EH (cell line): ENCODE results near the gene SLC16A7.
"Not testable (repeated sequence)": the region's sequence is repeated elsewhere in the genome, so short reads cannot be mapped to it uniquely, and the experiment has no call there.

Source experiments
- DNase-seq: peaks from one replicate; pipeline ENCODE4 v3.0.0-alpha.2; 2015; ENCODE audit warnings: low read depth

Gene SLC16A7

DNA sequence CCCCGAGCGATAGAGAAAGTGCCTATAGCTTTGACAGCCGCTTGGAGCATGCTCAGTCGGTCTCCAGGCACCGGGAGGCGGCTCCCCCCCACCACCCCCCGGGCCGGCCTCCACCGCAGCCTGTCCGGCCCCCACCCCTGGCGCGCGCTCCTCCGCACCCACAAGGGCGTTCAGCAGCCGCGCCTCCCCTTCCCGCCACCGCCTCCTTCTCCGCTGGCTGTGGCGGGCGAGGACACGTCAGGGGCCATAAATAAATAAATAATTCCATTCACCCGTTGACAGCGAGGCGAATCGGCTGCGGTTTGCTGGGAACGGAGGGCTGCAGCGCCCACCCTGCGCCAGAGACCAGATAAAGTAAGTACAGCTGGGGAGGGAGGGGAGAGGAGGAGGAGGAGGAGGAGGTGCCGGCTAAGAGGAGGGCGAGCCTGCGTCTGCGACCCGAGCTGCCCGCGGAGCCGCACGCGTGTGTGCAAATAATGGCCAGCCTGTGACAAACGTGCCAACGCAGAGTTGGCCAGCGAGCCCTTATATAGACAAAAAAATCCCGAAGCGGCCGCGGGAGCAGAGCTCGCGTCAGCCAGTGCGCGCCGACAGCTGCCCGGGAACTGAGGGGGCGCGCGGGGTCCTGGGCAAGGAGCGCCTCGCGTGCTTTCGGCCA, at the start of gene SLC16A7:
Gene SLC16A7 (plus strand): TSS at position 147 of the 658 bp plus-strand sequence. CDS start 108,773 bp downstream, outside the sequence.
- DNase-seq = peak; percentile 93

DNA sequence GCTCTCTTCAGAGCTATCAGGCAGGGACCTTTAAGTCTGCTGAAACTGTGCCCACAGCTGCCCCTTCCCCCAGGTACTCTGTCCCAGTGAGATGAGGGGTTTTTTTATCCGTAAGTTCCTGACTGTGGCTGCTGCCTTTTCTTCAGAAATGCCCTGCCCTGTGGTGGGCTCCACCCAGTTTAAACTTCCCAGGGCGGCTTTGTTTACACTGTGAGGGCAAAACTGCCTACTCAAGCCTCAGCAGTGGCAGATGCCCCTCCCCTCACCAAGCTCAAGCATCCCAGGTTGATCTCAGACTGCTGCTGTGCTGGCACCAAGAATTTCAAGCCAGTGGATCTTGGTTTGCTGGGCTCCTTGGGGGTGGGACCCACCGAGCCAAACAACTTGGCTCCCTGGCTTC, 46.9 kb upstream of the SLC16A7 start:
- no peak for DNase-seq

DNA sequence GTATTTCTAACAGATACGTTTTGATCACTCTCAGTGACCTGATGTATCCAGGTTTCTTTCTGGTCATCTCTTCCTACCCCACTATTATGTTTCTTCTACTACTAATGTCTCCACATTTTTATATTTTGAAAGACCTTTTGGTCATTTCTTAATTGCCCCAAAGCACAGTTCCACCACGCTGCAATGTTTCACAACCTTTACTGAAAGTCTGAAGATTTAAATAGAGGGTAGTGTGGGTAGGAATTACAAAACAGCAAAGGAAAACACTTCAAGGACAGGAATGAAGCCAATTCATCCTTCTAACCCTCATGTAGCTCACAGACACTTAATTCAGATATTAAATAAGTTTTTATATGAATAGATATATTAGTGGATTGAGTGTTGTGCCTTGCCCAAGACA, 36.1 kb upstream of the SLC16A7 start:
- DNase-seq = no peak

DNA sequence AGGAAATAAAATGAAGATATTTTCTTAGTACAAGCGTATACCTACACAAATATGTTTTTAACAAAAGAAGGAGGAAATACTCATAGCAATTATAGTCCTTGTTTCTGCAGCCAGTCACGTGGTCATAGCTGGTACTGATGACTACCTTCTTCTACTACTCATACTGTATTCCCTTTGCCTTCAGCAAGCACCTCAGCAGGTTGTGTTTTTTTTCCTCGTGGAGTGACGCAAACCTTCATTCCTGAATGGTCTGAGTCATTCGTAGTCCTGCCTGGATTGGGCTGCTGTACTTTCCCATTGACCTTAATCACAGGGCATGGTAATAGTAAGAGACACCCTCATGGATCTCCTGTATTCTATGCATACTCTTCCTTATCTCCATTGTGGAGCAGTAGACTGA, 25.7 kb upstream of the SLC16A7 start:
- DNase-seq = peak; percentile 40

DNA sequence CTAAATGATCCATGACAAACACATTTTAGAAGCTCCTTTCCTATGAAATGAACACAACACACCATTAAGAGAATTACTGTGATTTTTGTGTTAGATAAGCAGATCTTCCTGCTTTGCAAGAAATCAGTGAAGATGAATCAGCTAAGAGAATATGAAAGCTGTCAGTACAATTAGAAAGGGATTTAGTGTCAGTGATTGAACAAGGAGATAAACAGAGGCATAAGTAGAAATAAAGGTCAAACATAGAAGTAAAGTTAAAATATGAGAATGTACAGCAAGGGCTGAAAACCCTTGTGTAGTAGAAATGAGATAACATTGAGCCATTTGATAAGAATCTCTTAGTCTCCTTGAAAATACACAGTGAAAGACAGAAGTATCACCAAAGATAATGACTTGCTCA, 21.4 kb upstream of the SLC16A7 start:
- peak; percentile 9 for DNase-seq

- no peak for DNase-seq
Observed at GRCh38 chr12:59575826-59576225, 20.0 kb upstream of the SLC16A7 start.

DNA sequence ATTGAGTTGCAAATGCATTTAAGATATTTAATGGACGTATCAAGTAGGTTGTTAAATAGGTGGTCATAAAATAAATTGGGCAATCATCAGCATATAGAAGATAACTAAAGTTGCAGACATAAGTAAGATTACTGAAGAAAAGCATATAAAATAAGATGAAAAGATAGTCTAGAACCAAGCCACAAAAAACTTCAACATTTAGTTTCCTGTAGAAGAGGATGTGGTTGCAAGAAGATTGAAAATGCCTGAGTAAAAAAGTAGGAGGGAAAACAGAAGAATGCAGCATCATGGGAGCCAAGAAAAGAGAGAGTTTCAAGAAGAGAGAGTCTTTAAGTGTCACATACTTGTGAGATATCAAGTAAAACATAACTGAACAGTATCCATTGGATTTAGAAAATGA, 17.6 kb upstream of the SLC16A7 start:
- no peak for DNase-seq

GRCh38 chr12:59579631-59580030, 16.2 kb upstream of the SLC16A7 start:
- DNase-seq = no peak

- DNase-seq = no peak
Observed at GRCh38 chr12:59580050-59580449, 15.8 kb upstream of the SLC16A7 start.

DNA sequence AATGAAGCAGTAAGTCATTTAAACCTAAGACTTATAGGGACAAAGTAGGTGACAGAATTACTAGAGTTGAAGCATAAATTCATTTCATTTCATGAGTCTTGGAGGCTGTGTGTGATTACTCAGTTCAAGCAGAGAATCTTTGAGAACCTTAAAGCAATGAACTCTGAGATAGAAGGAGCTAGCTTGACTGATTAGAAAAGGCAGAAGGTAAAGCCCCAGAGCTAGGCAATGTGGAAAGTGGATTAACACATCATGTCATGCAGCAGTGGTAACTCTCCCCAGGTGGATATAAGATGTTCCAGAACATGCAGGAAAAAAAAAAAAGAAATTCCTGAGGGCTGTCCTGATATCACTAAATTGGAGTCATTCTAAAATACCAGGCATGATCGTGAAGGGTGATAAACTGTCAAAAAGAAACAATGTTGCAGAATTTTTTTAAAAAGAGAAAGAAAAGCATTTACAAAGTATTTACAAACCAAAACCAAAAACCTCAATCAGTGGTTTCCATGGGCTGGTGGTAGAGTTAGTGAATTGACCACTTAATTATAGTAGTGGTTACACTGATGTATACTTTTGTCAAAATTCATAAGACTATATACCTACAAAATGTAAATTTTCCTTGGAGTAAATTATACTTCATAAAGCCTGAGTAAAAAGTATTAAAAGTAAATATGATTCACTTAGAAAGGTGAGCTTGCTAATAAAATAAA, 12.7 kb upstream of the SLC16A7 start:
- DNase-seq = no peak

DNA sequence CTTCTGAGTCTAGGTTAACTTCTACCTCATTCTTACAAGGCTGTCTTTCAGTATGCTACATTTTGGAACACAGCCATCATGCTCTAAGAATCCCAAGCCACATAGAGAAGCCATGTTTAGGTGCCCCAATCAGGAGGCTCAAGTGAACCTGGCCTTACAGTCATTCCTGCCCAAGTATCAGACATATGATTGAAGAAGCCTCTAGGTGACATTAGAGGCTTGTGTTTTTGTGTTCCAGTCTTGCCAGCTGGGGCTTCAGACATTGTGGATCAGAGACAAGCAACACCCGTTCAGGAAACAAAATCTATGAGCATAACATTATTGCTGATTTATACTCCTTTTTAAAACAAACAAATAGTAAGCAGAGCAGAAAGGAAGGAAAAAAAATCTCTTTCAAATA, 8.1 kb upstream of the SLC16A7 start:
- no peak for DNase-seq

- DNase-seq = no peak
Observed at GRCh38 chr12:59593761-59594160, 2.1 kb upstream of the SLC16A7 start.

DNA sequence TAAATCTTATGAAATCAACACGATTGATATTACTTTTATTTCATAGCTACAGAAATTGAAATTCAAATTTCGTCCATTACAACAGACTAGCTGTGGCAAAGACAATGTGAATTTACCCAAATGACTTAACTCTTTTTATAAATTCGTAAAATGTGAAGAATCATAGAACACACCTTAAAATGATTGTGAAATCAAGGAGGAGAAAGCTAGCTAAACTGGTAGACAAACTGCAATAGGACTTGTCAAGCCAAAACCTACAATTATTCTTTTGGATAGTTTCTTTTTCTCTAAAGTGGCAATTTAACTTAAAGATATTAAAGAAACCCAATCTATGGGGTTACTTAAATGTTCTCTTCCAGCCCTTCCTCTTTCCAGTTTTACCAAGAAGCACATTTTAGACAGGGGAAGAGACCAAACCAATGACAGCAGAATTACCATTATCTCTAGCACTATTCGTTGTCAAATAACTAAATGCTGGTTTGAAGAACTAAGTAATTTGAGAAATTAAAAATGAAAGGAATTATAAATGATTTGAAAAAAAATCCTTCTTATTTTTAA, 807 bp upstream of the SLC16A7 start:
- DNase-seq = no peak

DNA sequence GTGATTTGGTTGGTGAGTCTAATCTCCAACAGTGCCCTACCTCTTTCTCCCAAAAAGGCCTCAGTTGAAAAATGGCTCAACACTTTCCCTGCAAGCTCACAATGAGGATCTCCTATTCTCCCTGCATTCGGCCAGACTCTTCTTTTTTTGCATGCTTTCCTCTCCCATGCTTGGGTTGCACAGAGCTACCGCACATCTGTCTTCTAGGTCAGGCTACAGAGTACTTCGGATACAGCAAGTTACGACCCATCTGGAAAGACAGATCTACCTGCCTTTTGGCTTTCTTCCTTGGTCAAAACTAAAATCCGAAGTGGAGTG, 305 bp upstream of the SLC16A7 start:
- DNase-seq = no peak

DNA sequence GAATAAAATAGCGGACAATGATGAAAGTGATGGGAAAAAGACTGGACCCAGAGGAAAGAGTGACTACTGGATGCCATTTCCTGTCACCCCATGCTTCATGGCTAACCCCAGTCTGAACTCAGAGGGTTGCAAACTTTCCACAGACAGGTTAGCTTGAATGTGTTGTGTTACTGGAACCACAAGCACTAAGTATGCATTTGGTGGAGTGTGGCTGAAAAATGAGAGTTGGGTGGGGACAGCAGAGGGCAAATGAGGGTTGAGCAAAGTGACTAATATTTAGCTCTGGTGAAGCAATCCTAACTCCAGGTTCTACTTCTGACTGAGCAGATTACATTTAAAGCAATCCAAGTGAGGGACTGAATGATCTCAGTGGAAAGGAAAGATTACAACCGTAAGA, 1.6 kb downstream of the SLC16A7 start:
- peak; percentile 94 for DNase-seq

DNA sequence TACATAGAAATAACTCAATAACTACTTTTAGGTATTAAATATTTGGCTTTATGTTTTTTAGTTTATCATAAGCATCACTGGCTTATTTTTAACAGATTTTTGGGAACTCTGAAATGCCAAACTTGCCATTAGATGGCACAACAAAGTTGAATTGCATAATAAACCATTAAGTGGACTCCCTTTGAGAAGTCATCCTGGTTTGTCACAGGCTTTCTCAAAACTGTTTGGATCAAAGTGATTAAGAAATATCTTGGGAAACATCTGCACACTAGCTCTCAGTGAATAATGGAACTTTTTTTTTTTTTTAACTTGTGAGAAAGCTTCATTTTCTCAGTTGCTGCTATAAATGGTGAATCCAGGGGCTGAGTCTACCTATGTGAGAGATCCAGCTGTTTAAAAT, 4.3 kb downstream of the SLC16A7 start:
- DNase-seq = peak; percentile 44

DNA sequence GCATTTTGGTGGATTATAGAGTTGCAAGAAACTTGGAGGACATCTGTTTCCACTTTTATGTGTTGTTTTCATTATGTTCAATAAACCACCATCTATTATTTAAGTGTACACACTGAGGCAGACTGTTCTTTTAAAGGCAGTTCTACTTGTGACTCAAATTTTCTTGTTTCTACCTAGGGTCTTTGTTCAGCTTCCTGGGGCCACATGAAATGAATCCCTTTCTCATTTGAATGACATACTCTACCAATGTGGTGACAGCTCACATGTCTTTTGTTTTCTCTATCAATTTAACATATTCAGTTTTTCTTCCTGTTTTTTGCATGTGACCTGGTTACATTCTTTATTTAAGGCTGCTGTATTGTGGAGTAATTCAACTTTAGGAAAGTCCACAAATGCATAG, 7.9 kb downstream of the SLC16A7 start:
- no peak for DNase-seq

GRCh38 chr12:59612823-59613434, 17.1 kb downstream of the SLC16A7 start:
- not testable (repeated sequence) for DNase-seq

- no peak for DNase-seq
Observed at GRCh38 chr12:59615392-59616165, 19.8 kb downstream of the SLC16A7 start.

DNA sequence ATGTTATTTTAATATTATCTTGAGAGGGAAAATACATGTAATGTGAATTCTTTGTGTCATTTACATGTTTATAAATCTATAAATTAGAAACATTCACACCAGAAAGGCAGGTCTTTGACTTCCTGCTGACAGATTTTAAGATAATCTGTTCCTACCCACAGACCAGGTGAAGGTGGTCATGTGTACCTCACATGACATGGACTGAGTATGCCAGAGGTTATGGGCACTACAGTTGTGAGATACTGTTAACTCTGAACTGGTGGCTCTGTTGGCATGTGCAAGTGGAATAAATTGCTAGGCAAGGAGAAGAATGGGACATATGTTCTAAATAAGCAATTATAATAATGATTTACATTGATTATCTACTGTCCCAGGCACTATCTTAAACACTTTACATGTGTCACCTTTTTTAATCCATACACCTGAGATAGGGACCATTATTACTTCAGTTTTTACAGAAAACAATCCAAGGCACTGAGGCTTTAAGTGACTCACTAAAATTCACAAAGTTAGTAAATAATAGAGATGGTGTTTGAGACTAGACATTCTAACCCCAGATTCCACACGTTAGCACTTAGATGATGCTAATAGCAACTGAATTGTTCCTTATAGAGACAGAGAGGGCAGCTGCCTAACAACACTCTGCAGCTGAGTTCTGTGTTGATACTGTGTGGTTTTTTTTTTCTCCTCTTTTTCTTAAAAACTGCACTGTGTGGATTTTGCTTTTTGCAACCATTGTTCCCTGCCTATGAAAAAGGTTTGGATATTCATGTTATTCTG, 23.8 kb downstream of the SLC16A7 start:
- no peak for DNase-seq

- DNase-seq = no peak
Observed at GRCh38 chr12:59620326-59620725, 24.5 kb downstream of the SLC16A7 start.
